HG03175 (cell line): ENCODE data around the gene FBXO7.
"Not testable (repeated sequence)": the region's sequence is repeated elsewhere in the genome, so short reads cannot be mapped to it uniquely, and the experiment has no call there.

Experiments
- ATAC-seq: cut with Tn5 transposase; IDR thresholded peaks from one replicate; pipeline ENCODE4 v1.9.1; 2021; ENCODE audit warnings: mild to moderate bottlenecking, moderate library complexity; ENCODE audit not compliant: unreplicated experiment

The FBXO7 gene

GRCh38 chr22:32474635-32475467 lies at the start of gene FBXO7:
Gene FBXO7 (plus strand): TSS chr22:32474811. CDS start chr22:32475003, 192 bp downstream.
- ATAC-seq: peak; percentile 73

- no peak for ATAC-seq
These were observed 47.7 kb upstream of the FBXO7 start for GRCh38 chr22:32426881-32427280.

- no peak for ATAC-seq
These were observed 44.3 kb upstream of the FBXO7 start for GRCh38 chr22:32430352-32430751.

- ATAC-seq: no peak
These were observed 30.5 kb upstream of the FBXO7 start for GRCh38 chr22:32444068-32444467.

- ATAC-seq: no peak
These were observed 28.3 kb upstream of the FBXO7 start for GRCh38 chr22:32446321-32446720.

GRCh38 chr22:32448980-32449379 lies 25.6 kb upstream of the FBXO7 start:
- no peak for ATAC-seq

GRCh38 chr22:32457031-32457430 lies 17.6 kb upstream of the FBXO7 start:
- ATAC-seq: no peak

- no peak for ATAC-seq
These were observed 12.2 kb upstream of the FBXO7 start for GRCh38 chr22:32462452-32462851.

GRCh38 chr22:32465661-32466060 lies 8.9 kb upstream of the FBXO7 start:
- no peak for ATAC-seq

GRCh38 chr22:32466496-32466895 lies 8.1 kb upstream of the FBXO7 start:
- ATAC-seq: no peak

- ATAC-seq: no peak
These were observed 4.8 kb upstream of the FBXO7 start for GRCh38 chr22:32469799-32470212.

GRCh38 chr22:32473388-32473952 lies 1.1 kb upstream of the FBXO7 start:
- ATAC-seq: no peak

- ATAC-seq: peak; percentile 10
These were observed 928 bp downstream of the FBXO7 start for GRCh38 chr22:32475468-32476010.

GRCh38 chr22:32476281-32477195 lies 1.9 kb downstream of the FBXO7 start:
- no peak for ATAC-seq

- ATAC-seq: no peak
These were observed 3.0 kb downstream of the FBXO7 start for GRCh38 chr22:32477596-32477995.

GRCh38 chr22:32478552-32478951 lies 3.9 kb downstream of the FBXO7 start:
- not testable (repeated sequence) for ATAC-seq

- no peak for ATAC-seq
These were observed 4.4 kb downstream of the FBXO7 start for GRCh38 chr22:32478994-32479393.

- no peak for ATAC-seq
These were observed 5.6 kb downstream of the FBXO7 start for GRCh38 chr22:32480238-32480637.

- no peak for ATAC-seq
These were observed 8.1 kb downstream of the FBXO7 start for GRCh38 chr22:32482708-32483107.

GRCh38 chr22:32486656-32487390 lies 12.2 kb downstream of the FBXO7 start:
- ATAC-seq: no peak
